GM12878 (cell line): Measurements from ENCODE around the gene CRTC2. TPM values are rescaled to one million over a fixed set of nuclear protein-coding genes. Genes with fewer than 3 reads are reported as not detected.

Source experiments
- EP300 ChIP-seq, 2 experiments: fragments of 150-350 bp in 1 of 2; IDR thresholded peaks; 2 replicates each; pipeline ENCODE4 v1.6.1; 2011 to 2012; ENCODE audit warnings: low read depth in 2 of 2, low read length in 2 of 2, borderline replicate concordance in 1 of 2, improper control_type of control experiment in 1 of 2, inconsistent platforms in 1 of 2; ENCODE audit not compliant: control insufficient read depth in 1 of 2
- ETV6 ChIP-seq, 2 experiments: fragments of 450-650 bp in 1 of 2; IDR thresholded peaks in 1 of 2; conservative IDR thresholded peaks in 1 of 2; 2 replicates each; pipeline ENCODE4 v1.6.1; 2014; ENCODE audit warnings: antibody characterized with exemption in 1 of 2, borderline replicate concordance in 1 of 2, low read depth in 1 of 2, mild to moderate bottlenecking in 1 of 2, moderate library complexity in 1 of 2
- FOXK2 ChIP-seq: fragments of 450-650 bp; IDR thresholded peaks from 2 replicates; pipeline ENCODE4 v1.6.1; 2017; ENCODE audit warnings: mild to moderate bottlenecking, moderate library complexity
- JUND ChIP-seq: IDR thresholded peaks from 2 replicates; pipeline ENCODE4 v1.6.1; 2012; ENCODE audit warnings: low read depth, mild to moderate bottlenecking, low read length, improper control_type of control experiment, moderate library complexity
- NR2C1 ChIP-seq: fragments of 450-650 bp; IDR thresholded peaks from 2 replicates; pipeline ENCODE4 v1.6.1; 2017; ENCODE audit warnings: antibody characterized with exemption, mild to moderate bottlenecking, moderate library complexity
- PAX5 ChIP-seq: IDR thresholded peaks from 2 replicates; pipeline ENCODE4 v1.6.1; 2011; ENCODE audit warnings: low read depth, low read length, borderline replicate concordance
- TCF7 ChIP-seq: IDR thresholded peaks from 2 replicates; pipeline ENCODE4 v1.6.1; 2014; ENCODE audit warnings: antibody characterized with exemption, borderline replicate concordance
- ZBTB33 ChIP-seq: fragments of 450-650 bp; IDR thresholded peaks from 2 replicates; pipeline ENCODE4 v1.6.1; 2017; ENCODE audit warnings: mild to moderate bottlenecking
- ZNF217 ChIP-seq: fragments of 450-650 bp; IDR thresholded peaks from 2 replicates; pipeline ENCODE4 v1.6.1; 2017; ENCODE audit warnings: antibody characterized with exemption, mild to moderate bottlenecking
- polyA plus RNA-seq, 11 experiments: library from polyadenylated mRNA; depleted of rRNA in 4 of 11; unstranded in 6 of 11; stranded (reverse) in 5 of 11; fragments of >200 nt; fragmentation: Nextera tagmentation in 4 of 11; fragmentation: Illumina TruSeq in 1 of 11; extraction: Ambion mirVana in 4 of 11; extraction: Trizol in 1 of 11; gene quantifications; 1 replicate in 1 of 11; 2 replicates in 10 of 11; pipeline versions ENCODE4 v1.2.1 to v1.2.3, GENCODE V29; 2011 to 2016; ENCODE audit warnings: inconsistent platforms in 2 of 11, missing spikeins in 2 of 11, low read depth in 1 of 11
- total RNA-seq, 4 experiments: library from RNA; depleted of rRNA in 3 of 4; stranded (reverse); fragments of >200 nt in 3 of 4; fragmentation: Illumina TruSeq in 1 of 4; extraction: Trizol in 1 of 4; gene quantifications; 2 replicates each; pipeline versions ENCODE4 v1.2.1 to v1.2.3, GENCODE V29; 2013 to 2021
- TF ChIP-seq, protein P1 (sequence below): IDR thresholded peaks from 2 replicates; pipeline ENCODE4 v1.6.1; 2012; ENCODE audit warnings: mild to moderate bottlenecking, low read depth, low read length

Gene CRTC2
- total and polyA plus RNA-seq, 10 of the 15 experiments (the other 5 are each of a cell fraction or from before 2014, with no cell fraction given), result 5.1 to 57.9 (median 32.7) TPM

GRCh38 chr1:153987621-153988020, 29.2 kb upstream of the CRTC2 start (continued):
- no peak for TF ChIP-seq EP300 (IDR thresholded peaks at IDR 0.05; ENCODE audit: borderline replicate concordance in 1 of 2, control insufficient read depth in 1 of 2, low read depth in 2 of 2, low read length in 2 of 2)
- no peak for TF ChIP-seq JUND
- TF ChIP-seq ZNF217, result no peak
- no peak for TF ChIP-seq PAX5
- TF ChIP-seq ETV6 (conservative IDR thresholded peaks at IDR 0.05 in 1 of 2, IDR thresholded peaks at IDR 0.05 in 1 of 2; ENCODE audit: borderline replicate concordance in 1 of 2, low read depth in 1 of 2), result no peak
- TF ChIP-seq ZBTB33, result no peak
- TF ChIP-seq TCF7, result no peak
- TF ChIP-seq NR2C1, result no peak
- TF ChIP-seq, protein P1, sequence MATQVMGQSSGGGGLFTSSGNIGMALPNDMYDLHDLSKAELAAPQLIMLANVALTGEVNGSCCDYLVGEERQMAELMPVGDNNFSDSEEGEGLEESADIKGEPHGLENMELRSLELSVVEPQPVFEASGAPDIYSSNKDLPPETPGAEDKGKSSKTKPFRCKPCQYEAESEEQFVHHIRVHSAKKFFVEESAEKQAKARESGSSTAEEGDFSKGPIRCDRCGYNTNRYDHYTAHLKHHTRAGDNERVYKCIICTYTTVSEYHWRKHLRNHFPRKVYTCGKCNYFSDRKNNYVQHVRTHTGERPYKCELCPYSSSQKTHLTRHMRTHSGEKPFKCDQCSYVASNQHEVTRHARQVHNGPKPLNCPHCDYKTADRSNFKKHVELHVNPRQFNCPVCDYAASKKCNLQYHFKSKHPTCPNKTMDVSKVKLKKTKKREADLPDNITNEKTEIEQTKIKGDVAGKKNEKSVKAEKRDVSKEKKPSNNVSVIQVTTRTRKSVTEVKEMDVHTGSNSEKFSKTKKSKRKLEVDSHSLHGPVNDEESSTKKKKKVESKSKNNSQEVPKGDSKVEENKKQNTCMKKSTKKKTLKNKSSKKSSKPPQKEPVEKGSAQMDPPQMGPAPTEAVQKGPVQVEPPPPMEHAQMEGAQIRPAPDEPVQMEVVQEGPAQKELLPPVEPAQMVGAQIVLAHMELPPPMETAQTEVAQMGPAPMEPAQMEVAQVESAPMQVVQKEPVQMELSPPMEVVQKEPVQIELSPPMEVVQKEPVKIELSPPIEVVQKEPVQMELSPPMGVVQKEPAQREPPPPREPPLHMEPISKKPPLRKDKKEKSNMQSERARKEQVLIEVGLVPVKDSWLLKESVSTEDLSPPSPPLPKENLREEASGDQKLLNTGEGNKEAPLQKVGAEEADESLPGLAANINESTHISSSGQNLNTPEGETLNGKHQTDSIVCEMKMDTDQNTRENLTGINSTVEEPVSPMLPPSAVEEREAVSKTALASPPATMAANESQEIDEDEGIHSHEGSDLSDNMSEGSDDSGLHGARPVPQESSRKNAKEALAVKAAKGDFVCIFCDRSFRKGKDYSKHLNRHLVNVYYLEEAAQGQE, result no peak
- no peak for TF ChIP-seq FOXK2
- TF ChIP-seq, all 136 proteins: peak for 0
